ENCODE results near the gene NAPG.
"Not testable (repeated sequence)": the region's sequence is repeated elsewhere in the genome, so short reads cannot be mapped to it uniquely, and the experiment has no call there.

NAPG gene

DNA sequence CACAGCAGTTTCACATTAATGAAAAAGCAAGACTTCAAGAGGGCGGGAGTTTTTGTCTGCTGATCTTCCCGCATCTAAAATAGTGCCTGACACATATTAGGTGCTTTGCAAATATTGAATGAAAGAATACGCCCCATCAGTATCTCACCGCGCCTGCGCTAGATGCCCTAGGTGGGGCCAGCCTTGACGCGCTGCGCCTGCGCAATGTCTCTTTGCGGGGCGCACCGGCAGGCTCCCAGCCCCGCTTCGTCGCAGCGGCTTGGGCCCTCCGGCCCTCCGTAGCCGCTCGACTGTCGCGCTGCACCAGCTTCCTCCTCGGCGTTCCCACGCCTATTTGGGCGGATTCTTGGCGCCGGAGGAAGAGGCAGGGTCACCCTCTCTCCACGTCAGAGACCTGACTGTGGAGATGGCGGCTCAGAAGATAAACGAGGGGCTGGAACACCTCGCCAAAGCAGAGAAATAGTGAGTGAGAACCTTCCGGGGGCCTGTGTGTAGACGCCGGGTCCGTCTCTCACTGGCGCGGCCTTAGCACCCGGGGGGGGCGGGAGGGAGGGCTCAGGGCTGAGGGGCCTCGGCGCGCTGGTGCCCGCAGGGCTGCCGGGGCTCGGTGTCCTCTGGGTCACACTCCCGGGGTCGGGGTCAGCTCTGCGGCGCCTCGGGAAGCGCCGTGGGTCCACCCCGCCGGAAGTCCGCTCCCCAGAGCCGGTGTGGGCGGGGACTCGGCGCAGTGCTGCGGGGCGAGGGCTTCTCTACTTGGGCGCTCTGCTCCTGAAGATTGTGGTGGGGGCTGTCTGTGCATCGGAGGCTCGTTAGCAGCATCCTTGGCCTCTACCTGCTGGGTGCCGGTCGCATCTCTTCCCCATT is at the start of gene NAPG:
TSS of gene NAPG (plus strand) at position 331 of the 864 bp plus-strand sequence. CDS start at position 407, 76 bp downstream.
- DNase-seq, result peak; percentile 93

GRCh38 chr18:10476338-10476791 is 49.5 kb upstream of the NAPG start:
- DNase-seq, result no peak

DNA sequence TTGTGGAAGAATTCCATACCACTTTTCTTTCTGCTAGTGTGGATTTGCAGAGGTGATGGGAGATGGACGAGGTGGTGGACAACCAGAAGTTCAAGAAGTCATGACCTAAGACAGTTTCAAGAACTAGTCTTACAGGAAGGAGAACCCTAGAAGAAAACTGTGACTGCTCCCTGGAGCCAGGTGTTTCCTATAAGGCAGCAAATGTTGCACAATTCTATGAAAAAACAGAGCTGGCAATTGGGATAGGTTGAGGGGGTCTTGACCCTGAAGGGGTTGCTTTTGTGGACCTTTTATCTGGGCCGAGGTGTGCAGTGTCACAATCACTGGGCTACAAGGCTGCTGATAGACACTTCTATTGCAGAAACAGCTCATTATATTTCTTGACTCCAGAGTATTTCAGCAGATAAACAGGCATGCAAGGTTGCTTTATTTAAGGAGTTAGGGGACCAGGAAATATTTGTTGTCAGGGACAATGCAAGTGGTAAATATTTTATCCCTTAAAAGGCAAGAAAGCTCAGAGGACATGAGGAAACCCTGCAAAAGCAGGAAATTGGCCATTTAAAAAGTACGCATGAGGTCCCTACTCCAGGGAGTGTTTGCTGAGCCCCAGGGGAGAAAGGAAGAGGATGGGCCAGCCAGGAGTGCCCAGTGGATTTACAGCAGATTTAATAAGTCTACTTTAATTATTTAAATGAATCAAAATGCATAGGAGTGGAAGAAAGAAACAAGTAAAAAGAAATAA is 48.5 kb upstream of the NAPG start:
- DNase-seq, result no peak

GRCh38 chr18:10477863-10478260 is 48.0 kb upstream of the NAPG start:
- DNase-seq, result no peak

- DNase-seq, result no peak
Measured at GRCh38 chr18:10481831-10482230, 44.0 kb upstream of the NAPG start.

GRCh38 chr18:10482363-10482984 is 43.4 kb upstream of the NAPG start:
- DNase-seq, result no peak

DNA sequence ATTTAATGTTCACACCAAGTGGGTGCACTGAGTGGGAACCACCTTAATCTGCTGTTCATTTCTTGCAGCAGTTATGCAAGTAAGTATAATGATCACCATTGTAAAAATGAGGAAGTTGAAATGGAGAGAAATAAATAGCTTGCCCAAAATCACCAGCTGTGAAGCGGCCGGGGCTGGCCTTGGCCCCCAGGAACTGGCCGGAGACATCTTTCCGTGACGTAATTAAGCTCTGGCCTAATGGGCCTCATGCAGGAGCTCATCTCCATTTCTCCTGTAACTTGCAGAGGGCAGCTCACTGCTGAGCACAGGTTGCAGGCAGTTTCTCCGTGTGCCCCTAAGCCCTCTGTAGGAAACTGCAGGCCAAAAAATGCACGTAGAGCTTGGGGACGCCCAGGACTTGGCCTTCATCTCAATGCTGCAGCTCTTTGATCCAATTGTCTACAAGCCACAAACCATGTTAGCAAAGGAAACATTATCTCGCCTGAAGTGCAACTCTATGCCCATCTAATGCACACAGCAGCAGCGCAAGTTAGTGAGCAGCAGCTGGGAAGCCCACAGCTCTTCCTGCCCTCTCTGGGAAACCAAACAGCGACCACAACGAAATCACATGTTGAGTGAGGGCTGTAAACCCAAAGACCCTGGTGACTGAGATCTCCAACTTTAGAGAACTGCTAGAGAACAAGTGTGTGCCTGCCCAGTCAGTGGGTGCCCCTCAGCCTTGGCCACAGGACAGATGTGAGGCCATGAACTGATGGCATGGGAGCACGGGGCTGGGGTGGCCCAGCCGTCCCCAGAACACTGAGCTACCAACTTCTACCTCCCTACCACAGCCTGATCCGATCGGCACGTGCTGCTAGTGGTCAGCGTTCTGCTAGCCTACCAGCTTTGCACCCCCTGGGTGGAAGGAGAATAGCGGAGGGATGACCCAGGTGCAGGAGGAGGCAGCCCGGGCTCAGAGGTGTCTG is 42.6 kb upstream of the NAPG start:
- no peak for DNase-seq

DNA sequence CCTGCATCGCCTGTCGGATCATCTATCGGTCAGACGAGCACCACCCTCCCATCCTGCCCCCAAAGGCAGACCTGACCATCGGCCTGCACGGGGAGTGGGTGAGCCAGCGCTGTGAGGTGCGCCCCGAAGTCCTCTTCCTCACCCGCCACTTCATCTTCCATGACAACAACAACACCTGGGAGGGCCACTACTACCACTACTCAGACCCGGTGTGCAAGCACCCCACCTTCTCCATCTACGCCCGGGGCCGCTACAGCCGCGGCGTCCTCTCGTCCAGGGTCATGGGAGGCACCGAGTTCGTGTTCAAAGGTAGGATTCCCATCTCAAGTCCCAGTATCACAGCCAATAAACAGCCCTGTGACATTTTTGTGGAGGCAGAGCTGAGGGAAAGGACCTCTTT is 40.4 kb upstream of the NAPG start:
- no peak for DNase-seq

DNA sequence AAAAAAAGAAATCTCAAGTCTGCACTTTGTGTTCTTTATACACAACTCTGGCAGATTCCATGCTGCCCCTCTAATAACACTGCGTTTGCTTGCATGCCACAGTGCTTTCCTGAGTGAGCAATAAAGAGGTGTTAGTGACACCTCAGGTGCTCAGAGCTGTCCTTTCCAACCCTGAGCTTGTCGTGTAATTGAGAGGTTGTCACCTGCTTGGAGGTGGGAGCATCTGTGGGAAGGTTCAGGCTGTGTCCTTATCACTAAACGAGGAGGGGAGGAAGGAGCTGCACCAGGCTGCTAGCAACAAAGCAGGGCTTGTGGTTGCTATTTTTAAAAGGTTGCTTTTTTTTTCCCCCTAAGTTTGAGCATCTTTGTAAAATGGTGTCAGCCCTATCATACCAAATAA is 39.5 kb upstream of the NAPG start:
- DNase-seq, result no peak

- DNase-seq, result no peak
Measured at GRCh38 chr18:10487154-10487553, 38.7 kb upstream of the NAPG start.

DNA sequence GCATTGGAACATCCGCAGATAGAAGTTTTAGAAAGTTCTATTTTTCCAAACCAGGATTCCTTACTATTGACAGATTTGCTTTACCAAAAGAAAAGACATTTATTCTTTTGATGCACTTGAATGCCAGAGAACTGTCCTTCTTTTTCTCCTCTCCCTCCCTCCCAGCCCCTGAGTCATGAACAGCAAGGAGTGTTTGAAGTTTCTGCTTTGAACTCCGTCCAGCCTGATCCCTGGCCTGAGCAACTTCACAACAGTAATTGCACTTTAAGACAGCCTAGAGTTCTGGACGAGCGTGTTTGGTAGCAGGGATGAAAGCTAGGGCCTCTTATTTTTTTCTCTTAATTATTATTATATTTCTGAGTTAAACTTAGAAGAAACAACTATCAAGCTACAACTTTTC is 37.8 kb upstream of the NAPG start:
- DNase-seq, result no peak

DNA sequence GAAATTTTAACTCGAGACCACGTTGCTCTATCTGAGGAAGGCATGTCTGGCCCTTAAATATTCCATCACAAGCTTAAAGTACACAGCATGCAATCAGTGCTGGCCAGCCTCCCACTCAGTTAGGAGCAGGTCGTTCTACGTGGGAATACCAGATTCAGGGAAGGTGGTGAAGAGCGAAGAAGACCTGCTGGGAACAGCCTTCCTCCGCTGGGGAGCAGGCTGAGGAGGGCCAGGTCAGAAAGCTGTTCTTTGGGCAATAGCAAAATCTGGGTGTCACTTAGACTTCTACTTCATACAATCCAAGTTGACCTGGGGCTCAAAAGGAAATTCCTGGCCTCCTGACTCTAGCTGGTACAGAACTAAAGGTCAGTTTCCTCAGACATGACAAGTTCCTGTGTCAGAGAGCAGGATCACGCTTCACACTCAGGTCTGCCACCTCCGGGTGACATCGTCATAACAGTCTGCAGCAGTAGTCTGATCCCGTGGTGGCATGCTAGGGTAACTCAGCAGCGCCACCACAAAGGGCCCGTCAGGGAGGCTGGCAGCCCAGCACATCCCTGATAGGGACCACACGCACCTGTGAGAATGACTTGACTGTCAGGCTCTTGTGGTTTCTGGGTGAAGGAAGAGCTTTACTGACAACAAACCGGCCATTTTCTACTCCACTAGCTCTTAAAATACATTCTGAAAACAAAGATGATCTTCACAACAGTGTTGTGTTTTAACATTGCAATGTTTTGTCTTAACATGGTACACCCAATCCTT is 35.2 kb upstream of the NAPG start:
- peak; percentile 73 for DNase-seq

GRCh38 chr18:10495936-10496335 is 29.9 kb upstream of the NAPG start:
- DNase-seq, result no peak

GRCh38 chr18:10497206-10497749 is 28.5 kb upstream of the NAPG start:
- DNase-seq, result no peak

DNA sequence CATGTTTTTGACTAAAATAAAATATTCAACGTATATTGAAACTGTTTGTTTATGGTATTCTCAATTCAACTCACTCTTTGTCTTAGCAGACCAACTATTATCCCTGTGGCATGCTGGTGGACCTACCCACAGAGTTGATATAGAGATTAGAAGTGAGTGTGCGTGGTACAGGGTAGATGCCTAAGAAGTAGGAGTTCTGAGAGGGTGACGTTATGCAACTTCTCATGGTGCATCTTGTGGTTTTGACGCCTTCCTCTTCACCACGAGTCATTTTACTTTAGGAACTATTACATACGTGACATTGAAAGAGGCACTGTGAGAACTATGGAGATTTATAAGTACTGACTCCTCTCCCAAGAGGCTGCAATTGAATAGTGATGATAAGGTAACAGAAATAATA is 26.6 kb upstream of the NAPG start:
- no peak for DNase-seq

DNA sequence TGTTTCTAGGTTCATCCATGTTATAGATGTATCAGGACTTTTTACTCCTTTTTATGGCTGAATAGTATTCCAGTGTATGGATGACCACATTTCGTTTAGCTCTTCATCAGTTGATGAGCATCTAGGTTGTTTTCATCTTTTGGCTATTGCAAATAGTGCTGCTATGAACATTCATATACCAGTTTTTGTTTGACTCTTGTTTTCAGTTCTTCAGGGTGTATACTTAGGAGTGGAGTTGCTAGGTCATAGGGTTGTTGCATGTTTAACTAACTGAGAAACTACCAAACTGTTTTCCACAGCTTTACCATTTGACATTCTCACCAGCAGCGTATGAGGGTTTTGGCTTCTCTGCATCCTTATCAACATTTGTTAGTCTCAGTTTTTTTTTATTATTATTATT is 25.8 kb upstream of the NAPG start:
- DNase-seq, result no peak

DNA sequence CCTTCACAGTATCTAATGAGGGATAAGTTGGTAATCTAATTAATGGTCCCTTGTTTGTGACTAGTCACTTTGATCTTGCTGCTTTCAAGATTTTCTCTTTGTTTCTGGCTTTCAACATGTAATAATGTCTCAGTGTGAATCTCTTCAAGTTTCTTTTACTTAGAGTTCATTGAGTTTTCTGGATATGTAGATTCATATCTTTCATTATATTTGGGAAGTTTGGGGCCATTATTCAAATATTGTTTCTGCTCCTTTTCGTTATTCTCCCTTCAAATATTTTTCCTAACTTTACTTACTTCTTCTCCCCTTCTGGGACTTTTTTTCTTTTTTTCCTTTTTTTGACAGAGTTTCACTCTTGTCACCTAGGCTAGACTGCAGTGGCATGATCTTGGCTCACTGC is 21.1 kb upstream of the NAPG start:
- DNase-seq, result no peak

GRCh38 chr18:10505892-10506291 is 19.9 kb upstream of the NAPG start:
- not testable (repeated sequence) for DNase-seq

GRCh38 chr18:10508591-10508990 is 17.2 kb upstream of the NAPG start:
- DNase-seq, result no peak

- no peak for DNase-seq
Measured at GRCh38 chr18:10511236-10511635, 14.6 kb upstream of the NAPG start.

- no peak for DNase-seq
Measured at GRCh38 chr18:10514082-10514481, 11.7 kb upstream of the NAPG start.

Data from activated CD8-positive, alpha-beta memory T cell treated with anti-CD3 and anti-CD28 coated beads for 24 hours (primary cell).